H9 (cell line): Measurements from ENCODE around the gene ANKRD55. TPM values are rescaled to one million over a fixed set of nuclear protein-coding genes. Genes with fewer than 3 reads are reported as not detected.

ENCODE experiments used
- DNase-seq: peaks from one replicate; pipeline ENCODE4 v3.0.0-alpha.2; 2017
- H2AFZ ChIP-seq: one replicate; pipeline ENCODE4 v1.6.1; 2013; ENCODE audit warnings: mild to moderate bottlenecking, low read length, control low read depth, moderate library complexity
- H2AK5ac ChIP-seq: 2 replicates; pipeline ENCODE4 v1.6.1; 2013; ENCODE audit warnings: low read length, control low read depth, mixed read lengths; ENCODE audit not compliant: insufficient read length
- H2BK120ac ChIP-seq: one replicate; pipeline ENCODE4 v1.6.1; 2013; ENCODE audit warnings: low read depth, mild to moderate bottlenecking, low read length, control low read depth, inconsistent platforms; ENCODE audit not compliant: poor library complexity, severe bottlenecking
- H2BK12ac ChIP-seq: 2 replicates; pipeline ENCODE4 v1.6.1; 2013; ENCODE audit warnings: low read length, control low read depth, mixed read lengths, low read depth; ENCODE audit not compliant: insufficient read length
- H2BK15ac ChIP-seq: 2 replicates; pipeline ENCODE4 v1.6.1; 2013; ENCODE audit warnings: low read depth, low read length, control low read depth
- H2BK20ac ChIP-seq: one replicate; pipeline ENCODE4 v1.6.1; 2013; ENCODE audit warnings: low read depth, mild to moderate bottlenecking, low read length, control low read depth, inconsistent platforms; ENCODE audit not compliant: poor library complexity, severe bottlenecking
- H2BK5ac ChIP-seq: 2 replicates; pipeline ENCODE4 v1.6.1; 2013; ENCODE audit warnings: low read length, control low read depth, mixed read lengths; ENCODE audit not compliant: insufficient read length
- H3K14ac ChIP-seq: 2 replicates; pipeline ENCODE4 v1.6.1; 2013; ENCODE audit warnings: low read length, control low read depth; ENCODE audit not compliant: insufficient read depth
- H3K18ac ChIP-seq: 2 replicates; pipeline ENCODE4 v1.6.1; 2013; ENCODE audit warnings: low read depth, mild to moderate bottlenecking, mixed read lengths, low read length, control low read depth; ENCODE audit not compliant: insufficient read length
- H3K23ac ChIP-seq: 2 replicates; pipeline ENCODE4 v1.6.1; 2013; ENCODE audit warnings: low read length, control low read depth, mixed read lengths, low read depth; ENCODE audit not compliant: insufficient read length
- H3K23me2 ChIP-seq: 2 replicates; pipeline ENCODE4 v1.6.1; 2013; ENCODE audit warnings: low read depth, mild to moderate bottlenecking, mixed read lengths, low read length, control low read depth; ENCODE audit not compliant: insufficient read length, poor library complexity, severe bottlenecking
- H3K27ac ChIP-seq: 2 replicates; pipeline ENCODE4 v1.5.1; 2013; ENCODE audit warnings: low read length, control low read depth, mixed read lengths, low read depth; ENCODE audit not compliant: insufficient read length
- H3K27me3 ChIP-seq: 2 replicates; pipeline ENCODE4 v1.6.1; 2013; ENCODE audit warnings: low read length, control low read depth, inconsistent platforms; ENCODE audit not compliant: insufficient read depth
- H3K4ac ChIP-seq: 2 replicates; pipeline ENCODE4 v1.6.1; 2013; ENCODE audit warnings: low read depth, mild to moderate bottlenecking, control low read depth, inconsistent platforms, low read length, moderate library complexity
- H3K4me1 ChIP-seq: 2 replicates; pipeline ENCODE4 v1.6.1; 2013; ENCODE audit warnings: low read length, control low read depth, inconsistent platforms; ENCODE audit not compliant: insufficient read depth
- H3K4me2 ChIP-seq: 2 replicates; pipeline ENCODE4 v1.6.1; 2013; ENCODE audit warnings: low read length, control low read depth, mixed read lengths; ENCODE audit not compliant: insufficient read length, insufficient read depth
- H3K56ac ChIP-seq: 2 replicates; pipeline ENCODE4 v1.6.1; 2013; ENCODE audit warnings: low read depth, mild to moderate bottlenecking, mixed read lengths, low read length, control low read depth; ENCODE audit not compliant: insufficient read length
- H3K79me1 ChIP-seq: 2 replicates; pipeline ENCODE4 v1.6.1; 2013; ENCODE audit warnings: low read depth, mild to moderate bottlenecking, moderate library complexity, low read length, control low read depth, inconsistent platforms; ENCODE audit not compliant: insufficient read depth, poor library complexity, severe bottlenecking
- H3K79me2 ChIP-seq: 2 replicates; pipeline ENCODE4 v1.6.1; 2013; ENCODE audit warnings: low read length, control low read depth, inconsistent platforms; ENCODE audit not compliant: insufficient read depth
- H3K9ac ChIP-seq: 2 replicates; pipeline ENCODE4 v1.6.1; 2013; ENCODE audit warnings: low read length, control low read depth, mixed read lengths; ENCODE audit not compliant: insufficient read length; ENCODE audit errors: extremely low read depth
- H3K9me3 ChIP-seq: one replicate; pipeline ENCODE4 v1.6.1; 2013; ENCODE audit warnings: low read depth, low read length, inconsistent platforms; ENCODE audit not compliant: control insufficient read depth
- H3T11ph ChIP-seq: one replicate; pipeline ENCODE4 v1.6.1; 2013; ENCODE audit warnings: mild to moderate bottlenecking, low read length, control low read depth, inconsistent platforms
- H4K20me1 ChIP-seq: one replicate; pipeline ENCODE4 v1.6.1; 2013; ENCODE audit not compliant: control insufficient read depth, insufficient read length, insufficient read depth
- H4K5ac ChIP-seq: 2 replicates; pipeline ENCODE4 v1.6.1; 2013; ENCODE audit warnings: low read depth, mild to moderate bottlenecking, mixed read lengths, low read length, control low read depth; ENCODE audit not compliant: insufficient read length
- H4K8ac ChIP-seq: replicated peaks from 2 replicates; pipeline ENCODE4 v1.6.1; 2013; ENCODE audit warnings: low read length, control low read depth, mixed read lengths, low read depth; ENCODE audit not compliant: insufficient read length
- H4K91ac ChIP-seq: 2 replicates; pipeline ENCODE4 v1.6.1; 2013; ENCODE audit warnings: low read depth, mild to moderate bottlenecking, moderate library complexity, mixed read lengths, low read length, control low read depth; ENCODE audit not compliant: insufficient read length
- H3K27ac Mint-ChIP-seq, 3 experiments: 2 replicates in 2 of 3; 3 replicates in 1 of 3; pipeline ENCODE4 v1.8.0; 2020 to 2021; ENCODE audit warnings: mixed read lengths in 3 of 3, mild to moderate bottlenecking in 1 of 3, moderate library complexity in 1 of 3
- H3K27me3 Mint-ChIP-seq: 2 replicates; pipeline ENCODE4 v1.8.0; 2021; ENCODE audit warnings: low read depth, mild to moderate bottlenecking, moderate library complexity, mixed read lengths
- H3K36me3 Mint-ChIP-seq, 3 experiments: 2 replicates in 2 of 3; 3 replicates in 1 of 3; pipeline ENCODE4 v1.8.0; 2020 to 2021; ENCODE audit warnings: low read depth in 3 of 3, mixed read lengths in 3 of 3; ENCODE audit not compliant: insufficient read depth in 1 of 3
- H3K4me1 Mint-ChIP-seq, 2 experiments: 2 replicates each; pipeline ENCODE4 v1.8.0; 2020; ENCODE audit warnings: mixed read lengths in 2 of 2
- H3K4me3 Mint-ChIP-seq, 2 experiments: 2 replicates in 1 of 2; 3 replicates in 1 of 2; pipeline ENCODE4 v1.8.0; 2020 to 2021; ENCODE audit warnings: mild to moderate bottlenecking in 2 of 2, mixed read lengths in 2 of 2, moderate library complexity in 1 of 2
- H3K9me3 Mint-ChIP-seq, 2 experiments: 2 replicates in 1 of 2; 3 replicates in 1 of 2; pipeline ENCODE4 v1.8.0; 2020; ENCODE audit warnings: mild to moderate bottlenecking in 2 of 2, mixed read lengths in 2 of 2, moderate library complexity in 1 of 2
- total RNA-seq: library from RNA; stranded (reverse); gene quantifications from 2 replicates; pipeline ENCODE4 v1.2.1, GENCODE V29; 2021
- TF ChIP-seq, protein P1 (sequence below): fragments of 200-600 bp; sonication (generic); conservative IDR thresholded peaks from 3 replicates; pipeline ENCODE4 v1.8.0; 2021; ENCODE audit warnings: antibody characterized with exemption, mild to moderate bottlenecking

ANKRD55 gene
- total RNA-seq, 1 experiment from 2014 or later = not detected

DNA sequence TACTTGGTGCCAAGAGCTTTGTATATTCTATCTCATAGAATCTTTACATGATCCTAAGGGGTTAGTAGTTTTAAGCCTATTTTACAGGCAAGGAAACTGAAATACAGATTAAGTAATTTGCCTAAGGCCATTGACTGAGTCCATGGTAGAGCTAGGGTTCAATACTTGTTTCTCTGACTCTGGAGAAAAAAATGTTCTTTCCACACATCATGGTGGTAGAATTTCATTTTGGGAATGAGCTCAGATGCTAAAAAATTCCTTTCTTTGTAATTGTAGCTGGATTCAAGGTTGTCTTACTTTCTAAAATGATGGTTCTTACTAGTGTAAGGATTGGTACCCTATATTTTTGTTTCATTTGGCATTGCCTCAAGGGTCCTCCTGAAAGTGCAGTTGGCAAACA is 86.0 kb downstream of the ANKRD55 start:
- Histone ChIP-seq H3K14ac (no peak overlapping the region), H2AFZ (no peak overlapping the region), H2BK12ac (no peak overlapping the region), H2BK5ac (no peak overlapping the region), H3K56ac (no peak overlapping the region), H3T11ph (no peak overlapping the region), H3K4ac (no peak overlapping the region), H3K9ac (no peak overlapping the region), H3K9me3 (no peaks in the 10 kb centered on the region), H3K27ac (no peak overlapping the region), H3K79me1 (no peaks in the 10 kb centered on the region), H2BK15ac (no peak overlapping the region), H3K79me2 (no peaks in the 10 kb centered on the region), H2BK120ac (no peak overlapping the region), H3K23ac (no peak overlapping the region), H4K5ac (no peak overlapping the region), H3K4me2 (no peak overlapping the region), H4K20me1 (no peaks in the 10 kb centered on the region), H3K27me3 (no peaks in the 10 kb centered on the region), H3K18ac (no peak overlapping the region), H3K4me1 (no peaks in the 10 kb centered on the region), H2BK20ac (no peak overlapping the region), H3K23me2 (no peaks in the 10 kb centered on the region), H2AK5ac (no peak overlapping the region), H4K8ac (no peak overlapping the region), H4K91ac (no peak overlapping the region)
- Mint-ChIP-seq H3K36me3 (no peaks in the 10 kb centered on the region), H3K4me1 (peaks cover 3% of the 10 kb centered on the region in 2 experiments; a peak in 2 of 4 replicates), H3K9me3 (no peaks in the 10 kb centered on the region), H3K27ac (no peak overlapping the region), H3K27me3 (no peaks in the 10 kb centered on the region), H3K4me3 (no peak overlapping the region)
- no peak for DNase-seq
- TF ChIP-seq, protein P1, sequence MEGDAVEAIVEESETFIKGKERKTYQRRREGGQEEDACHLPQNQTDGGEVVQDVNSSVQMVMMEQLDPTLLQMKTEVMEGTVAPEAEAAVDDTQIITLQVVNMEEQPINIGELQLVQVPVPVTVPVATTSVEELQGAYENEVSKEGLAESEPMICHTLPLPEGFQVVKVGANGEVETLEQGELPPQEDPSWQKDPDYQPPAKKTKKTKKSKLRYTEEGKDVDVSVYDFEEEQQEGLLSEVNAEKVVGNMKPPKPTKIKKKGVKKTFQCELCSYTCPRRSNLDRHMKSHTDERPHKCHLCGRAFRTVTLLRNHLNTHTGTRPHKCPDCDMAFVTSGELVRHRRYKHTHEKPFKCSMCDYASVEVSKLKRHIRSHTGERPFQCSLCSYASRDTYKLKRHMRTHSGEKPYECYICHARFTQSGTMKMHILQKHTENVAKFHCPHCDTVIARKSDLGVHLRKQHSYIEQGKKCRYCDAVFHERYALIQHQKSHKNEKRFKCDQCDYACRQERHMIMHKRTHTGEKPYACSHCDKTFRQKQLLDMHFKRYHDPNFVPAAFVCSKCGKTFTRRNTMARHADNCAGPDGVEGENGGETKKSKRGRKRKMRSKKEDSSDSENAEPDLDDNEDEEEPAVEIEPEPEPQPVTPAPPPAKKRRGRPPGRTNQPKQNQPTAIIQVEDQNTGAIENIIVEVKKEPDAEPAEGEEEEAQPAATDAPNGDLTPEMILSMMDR = no peak
